Testis (tissue), 3 donors: ENCODE measurements around the gene ZNF335. TPM values are rescaled to one million over a fixed set of nuclear protein-coding genes. Genes with fewer than 3 reads are reported as not detected.

Experiments used
- DNase-seq: peaks from one replicate; pipeline ENCODE4 v3.0.0-alpha.2; 2019
- H3K27ac ChIP-seq, 2 donors: fragments of 200-600 bp; sonication (generic); one replicate each; pipeline ENCODE4 v1.5.1; 2019
- H3K27me3 ChIP-seq: fragments of 200-600 bp; sonication (generic); one replicate; pipeline ENCODE4 v1.5.1; 2019
- H3K36me3 ChIP-seq: fragments of 200-600 bp; sonication (generic); one replicate; pipeline ENCODE4 v1.5.1; 2017; ENCODE audit warnings: low read depth; ENCODE audit errors: missing control alignments
- H3K4me1 ChIP-seq: fragments of 200-600 bp; sonication (generic); one replicate; pipeline ENCODE4 v1.5.1; 2019
- H3K4me3 ChIP-seq, 2 donors: fragments of 200-600 bp; sonication (generic); one replicate each; pipeline ENCODE4 v1.5.1; 2017 to 2019
- H3K9me3 ChIP-seq: fragments of 200-600 bp; sonication (generic); one replicate; pipeline ENCODE4 v1.5.1; 2017
- POLR2A ChIP-seq: fragments of 450-650 bp; IDR thresholded peaks from one replicate; pipeline ENCODE4 v1.6.1; 2017; ENCODE audit warnings: antibody characterized with exemption, mild to moderate bottlenecking, moderate library complexity
- WGBS, 2 donors: methylation state at CpG; one replicate each; pipeline ENCODE4 v1.1.5; 2018; 5-methylcytosine and 5-hydroxymethylcytosine counted together
- intact Hi-C: fragments of 100-400 bp; cut with DNase I; formaldehyde crosslinking; loops from one replicate; pipeline ENCODE4 v1.15.1; 2023; ENCODE audit warnings: low total_unique reads
- polyA plus RNA-seq: library from polyadenylated mRNA; stranded (reverse); fragments of 350-450 nt; fragmentation: Illumina TruSeq; extraction: RNeasy Lipid Tissue Mini Kit (QIAGEN cat#74804); gene quantifications from one replicate; pipeline ENCODE4 v1.2.3, GENCODE V29; 2014; ENCODE audit warnings: low read depth, low replicate concordance; ENCODE audit not compliant: insufficient read depth
- total RNA-seq, 2 donors: library from RNA; depleted of rRNA; stranded (reverse); fragments of >200 nt; gene quantifications; one replicate each; pipeline ENCODE4 v1.2.3, GENCODE V29; 2016
- TF ChIP-seq, protein P1 (sequence below), 3 experiments: fragments of 450-650 bp in 2 of 3; fragments of 200-600 bp in 1 of 3; sonication (generic) in 1 of 3; IDR thresholded peaks; one replicate each; pipeline ENCODE4 v1.5.1; 2016 to 2019; ENCODE audit warnings: antibody characterized with exemption in 3 of 3, mild to moderate bottlenecking in 2 of 3, moderate library complexity in 1 of 3

The ZNF335 gene
- total and polyA plus RNA-seq, 3 donors from 2014 or later = 25.3 to 53.5 (median 50.5) TPM

GRCh38 chr20:45918182-45918737 is 53.7 kb downstream of the ZNF335 start:
- peak overlapping the region; percentile 61 to 90 for H3K27ac ChIP-seq
- no peaks in the 10 kb centered on the region for H3K9me3 ChIP-seq
- intact Hi-C loops = no loop called here
- no peak for TF ChIP-seq POLR2A
- TF ChIP-seq, protein P1, sequence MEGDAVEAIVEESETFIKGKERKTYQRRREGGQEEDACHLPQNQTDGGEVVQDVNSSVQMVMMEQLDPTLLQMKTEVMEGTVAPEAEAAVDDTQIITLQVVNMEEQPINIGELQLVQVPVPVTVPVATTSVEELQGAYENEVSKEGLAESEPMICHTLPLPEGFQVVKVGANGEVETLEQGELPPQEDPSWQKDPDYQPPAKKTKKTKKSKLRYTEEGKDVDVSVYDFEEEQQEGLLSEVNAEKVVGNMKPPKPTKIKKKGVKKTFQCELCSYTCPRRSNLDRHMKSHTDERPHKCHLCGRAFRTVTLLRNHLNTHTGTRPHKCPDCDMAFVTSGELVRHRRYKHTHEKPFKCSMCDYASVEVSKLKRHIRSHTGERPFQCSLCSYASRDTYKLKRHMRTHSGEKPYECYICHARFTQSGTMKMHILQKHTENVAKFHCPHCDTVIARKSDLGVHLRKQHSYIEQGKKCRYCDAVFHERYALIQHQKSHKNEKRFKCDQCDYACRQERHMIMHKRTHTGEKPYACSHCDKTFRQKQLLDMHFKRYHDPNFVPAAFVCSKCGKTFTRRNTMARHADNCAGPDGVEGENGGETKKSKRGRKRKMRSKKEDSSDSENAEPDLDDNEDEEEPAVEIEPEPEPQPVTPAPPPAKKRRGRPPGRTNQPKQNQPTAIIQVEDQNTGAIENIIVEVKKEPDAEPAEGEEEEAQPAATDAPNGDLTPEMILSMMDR (IDR thresholded peaks at IDR 0.05) = no peak
- H3K27me3 ChIP-seq = no peaks in the 10 kb centered on the region
- no peaks in the 10 kb centered on the region for H3K36me3 ChIP-seq
- peaks cover 39% of the 10 kb centered on the region for H3K4me1 ChIP-seq
- WGBS, 2 donors = 30 to 50% methylated on average over 4 to 5 of the region's 5 CpGs
- no peak for DNase-seq
- H3K4me3 ChIP-seq = no peak overlapping the region

GRCh38 chr20:45917790-45918141 is 54.2 kb downstream of the ZNF335 start:
- H3K4me3 ChIP-seq = no peak overlapping the region
- H3K27me3 ChIP-seq = no peaks in the 10 kb centered on the region
- no peaks in the 10 kb centered on the region for H3K36me3 ChIP-seq
- H3K9me3 ChIP-seq = no peaks in the 10 kb centered on the region
- peaks cover 39% of the 10 kb centered on the region for H3K4me1 ChIP-seq
- DNase-seq = peak; percentile 39
- intact Hi-C loops = no loop called here
- no peak for TF ChIP-seq POLR2A
- TF ChIP-seq, protein P1 (IDR thresholded peaks at IDR 0.05) = no peak
- H3K27ac ChIP-seq = peak overlapping the region; percentile 61 to 90
- WGBS, 2 donors = 40 to 47% methylated on average over 5 of the region's 5 CpGs

DNA sequence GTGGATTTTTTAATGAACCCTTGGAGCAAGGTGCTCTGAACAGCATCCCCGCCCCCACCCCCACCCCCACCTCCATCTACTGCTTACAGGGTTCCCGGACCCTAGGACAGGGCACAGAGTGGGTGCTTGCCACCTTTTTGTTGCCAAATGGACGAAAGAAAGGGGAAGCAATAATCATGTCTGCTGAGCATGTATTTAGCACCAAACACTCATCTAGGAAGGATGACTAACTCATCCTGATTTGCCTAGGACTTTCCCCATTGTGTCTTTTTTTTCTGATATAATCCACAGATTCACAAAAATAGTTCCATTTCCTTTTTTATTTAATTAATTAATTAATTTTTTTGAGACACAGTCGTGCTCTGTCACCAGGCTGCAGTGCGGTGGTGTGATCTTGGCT is 58.9 kb downstream of the ZNF335 start:
- Histone ChIP-seq H3K36me3 (no peaks in the 10 kb centered on the region), H3K4me1 (peaks cover 20% of the 10 kb centered on the region), H3K4me3 (no peak overlapping the region), H3K27me3 (no peaks in the 10 kb centered on the region), H3K9me3 (no peaks in the 10 kb centered on the region), H3K27ac (peak overlapping the region in 1 of 2 donors; percentile 85)
- no peak for DNase-seq
- no peak for TF ChIP-seq POLR2A
- TF ChIP-seq, protein P1 (IDR thresholded peaks at IDR 0.05) = no peak
- intact Hi-C loops = no loop called here
- WGBS, 2 donors = 65 to 66% methylated on average over 5 of the region's 5 CpGs

- peak overlapping the region; percentile 49 to 67 for H3K4me3 ChIP-seq
- peak overlapping the region; percentile 79 to 85 for H3K27ac ChIP-seq
- no peak for TF ChIP-seq POLR2A
- TF ChIP-seq, protein P1 (IDR thresholded peaks at IDR 0.05) = no peak
- H3K4me1 ChIP-seq = peaks cover 12% of the 10 kb centered on the region
- no peak for DNase-seq
- no peaks in the 10 kb centered on the region for H3K27me3 ChIP-seq
- intact Hi-C loops = no loop called here
- no peaks in the 10 kb centered on the region for H3K9me3 ChIP-seq
- WGBS, 2 donors = 5 to 19% methylated on average over 4 of the region's 4 CpGs
- no peaks in the 10 kb centered on the region for H3K36me3 ChIP-seq
These were observed 59.7 kb downstream of the ZNF335 start for GRCh38 chr20:45912344-45912682.
